Measurements from ENCODE around the gene LEP.

Gene LEP

DNA sequence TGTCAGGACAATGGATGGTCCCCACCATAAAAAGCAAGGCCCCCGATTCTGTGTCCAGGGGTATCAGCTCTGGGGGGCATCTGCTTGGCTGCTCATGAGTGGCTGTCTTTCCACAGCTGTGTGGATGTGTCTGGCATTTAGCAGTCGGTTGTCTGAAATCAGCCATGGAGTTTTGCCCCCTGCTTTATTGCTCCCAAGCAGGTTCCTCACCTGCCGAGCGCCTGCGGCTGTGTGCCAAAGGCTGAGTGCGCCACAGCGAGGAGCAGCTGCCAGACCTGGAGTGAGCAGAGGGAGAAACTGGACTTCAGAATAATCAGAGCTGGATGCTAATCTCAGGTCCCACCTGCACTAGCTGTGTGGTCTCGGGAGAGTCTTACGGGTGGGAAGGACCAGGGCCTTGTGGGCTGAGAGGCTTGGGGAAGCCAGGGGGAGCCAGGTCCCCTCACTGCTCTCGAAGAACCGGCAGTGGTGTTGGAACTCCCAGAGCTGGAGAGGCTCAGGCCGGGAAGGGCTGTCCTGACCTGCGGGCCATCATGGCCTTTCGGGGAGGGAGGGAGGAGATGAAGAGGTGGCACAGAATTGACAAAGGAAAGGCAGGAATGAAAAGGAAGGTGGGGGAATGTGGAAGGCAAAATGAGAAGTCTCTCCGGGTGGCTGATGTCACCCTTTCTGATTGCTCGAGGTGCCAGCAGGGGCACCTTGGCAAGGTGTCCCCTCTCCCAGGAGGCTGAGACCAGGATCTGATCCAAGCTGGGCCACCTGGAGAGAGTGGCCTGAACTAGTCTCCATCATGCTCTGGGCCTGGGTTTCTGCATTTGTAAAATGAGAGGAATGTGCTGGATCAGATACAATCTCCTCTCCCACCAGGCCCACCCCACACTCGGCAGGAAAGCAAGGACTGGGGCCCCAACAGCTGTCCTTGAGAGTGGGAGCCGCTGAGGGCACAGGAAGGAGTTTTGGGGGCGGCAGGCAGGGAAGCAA lies 30.2 kb upstream of the LEP start:
- Histone ChIP-seq H3K27me3 (ENCODE audit: control insufficient read depth in 2 of 2, insufficient read depth in 2 of 2, low read length in 2 of 2) (peaks cover 10 to 21% of the 10 kb centered on the region in 2 donors), H3K27ac (ENCODE audit: low read depth in 2 of 2, low read length in 2 of 2) (no peak overlapping the region), H3K4me3 (ENCODE audit: low read length in 2 of 2) (no peak overlapping the region), H3K36me3 (ENCODE audit: control insufficient read depth in 2 of 2, insufficient read depth in 2 of 2, low read length in 2 of 2) (no peaks in the 10 kb centered on the region), H3K4me1 (ENCODE audit: control insufficient read depth in 2 of 2, insufficient read depth in 2 of 2, low read length in 2 of 2) (no peaks in the 10 kb centered on the region), H3K9ac (ENCODE audit: low read depth in 1 of 2, low read length in 2 of 2) (no peak overlapping the region), H3K9me3 (ENCODE audit: control insufficient read depth in 2 of 2, low read length in 2 of 2) (no peaks in the 10 kb centered on the region)

DNA sequence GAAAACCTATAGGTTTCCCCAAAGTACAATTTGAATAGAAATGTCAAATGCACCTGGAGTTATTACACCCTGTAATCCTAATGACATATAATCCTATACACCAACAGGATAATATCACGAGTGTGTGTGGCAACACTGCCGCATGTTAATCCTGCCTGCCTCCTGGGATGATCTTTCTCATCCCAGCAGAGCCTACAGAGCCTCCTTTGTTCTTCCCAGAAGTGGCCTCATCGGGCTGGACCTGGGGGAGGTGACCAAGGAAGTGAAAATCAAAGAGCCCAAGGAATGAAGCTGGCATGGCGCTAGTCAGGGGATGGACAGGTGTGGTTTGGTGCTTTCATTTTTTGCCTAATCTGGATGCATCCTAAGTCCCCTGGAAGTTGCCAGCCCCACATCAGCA lies 29.5 kb upstream of the LEP start:
- Histone ChIP-seq H3K4me1 (ENCODE audit: control insufficient read depth in 2 of 2, insufficient read depth in 2 of 2, low read length in 2 of 2) (no peaks in the 10 kb centered on the region), H3K27ac (ENCODE audit: low read depth in 2 of 2, low read length in 2 of 2) (no peak overlapping the region), H3K9ac (ENCODE audit: low read depth in 1 of 2, low read length in 2 of 2) (no peak overlapping the region), H3K27me3 (ENCODE audit: control insufficient read depth in 2 of 2, insufficient read depth in 2 of 2, low read length in 2 of 2) (peaks cover 10 to 21% of the 10 kb centered on the region in 2 donors), H3K4me3 (ENCODE audit: low read length in 2 of 2) (no peak overlapping the region), H3K36me3 (ENCODE audit: control insufficient read depth in 2 of 2, insufficient read depth in 2 of 2, low read length in 2 of 2) (no peaks in the 10 kb centered on the region), H3K9me3 (ENCODE audit: control insufficient read depth in 2 of 2, low read length in 2 of 2) (no peaks in the 10 kb centered on the region)

DNA sequence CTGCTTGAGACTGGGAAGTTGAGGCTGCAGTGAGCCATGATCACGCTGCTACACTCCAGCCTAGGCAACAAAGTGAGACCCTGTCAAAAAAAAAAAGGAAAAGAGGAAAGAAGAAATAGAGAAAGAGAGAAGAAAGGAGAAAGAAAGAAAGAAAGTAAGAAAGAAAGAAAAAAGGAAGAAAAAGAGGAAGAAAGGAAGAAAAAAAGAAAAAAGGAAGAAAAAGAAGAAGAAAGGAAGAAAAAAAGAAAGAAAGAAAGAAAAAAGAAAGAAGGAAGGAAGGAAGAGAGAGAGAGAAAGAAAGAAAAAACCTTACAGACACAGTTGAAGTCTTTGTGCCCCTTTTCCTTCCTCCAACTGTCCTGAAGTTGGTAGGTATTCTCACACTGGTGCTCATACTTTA lies 26.6 kb upstream of the LEP start:
- H3K27ac ChIP-seq (ENCODE audit: low read depth in 2 of 2, low read length in 2 of 2): no peak overlapping the region
- H3K9ac ChIP-seq (ENCODE audit: low read depth in 1 of 2, low read length in 2 of 2): no peak overlapping the region
- H3K9me3 ChIP-seq (ENCODE audit: control insufficient read depth in 2 of 2, low read length in 2 of 2): no peaks in the 10 kb centered on the region
- H3K36me3 ChIP-seq (ENCODE audit: control insufficient read depth in 2 of 2, insufficient read depth in 2 of 2, low read length in 2 of 2): no peaks in the 10 kb centered on the region
- peaks cover 10% of the 10 kb centered on the region in 2 donors for H3K27me3 ChIP-seq (ENCODE audit: control insufficient read depth in 2 of 2, insufficient read depth in 2 of 2, low read length in 2 of 2)
- no peak overlapping the region for H3K4me3 ChIP-seq (ENCODE audit: low read length in 2 of 2)
- H3K4me1 ChIP-seq (ENCODE audit: control insufficient read depth in 2 of 2, insufficient read depth in 2 of 2, low read length in 2 of 2): no peaks in the 10 kb centered on the region

DNA sequence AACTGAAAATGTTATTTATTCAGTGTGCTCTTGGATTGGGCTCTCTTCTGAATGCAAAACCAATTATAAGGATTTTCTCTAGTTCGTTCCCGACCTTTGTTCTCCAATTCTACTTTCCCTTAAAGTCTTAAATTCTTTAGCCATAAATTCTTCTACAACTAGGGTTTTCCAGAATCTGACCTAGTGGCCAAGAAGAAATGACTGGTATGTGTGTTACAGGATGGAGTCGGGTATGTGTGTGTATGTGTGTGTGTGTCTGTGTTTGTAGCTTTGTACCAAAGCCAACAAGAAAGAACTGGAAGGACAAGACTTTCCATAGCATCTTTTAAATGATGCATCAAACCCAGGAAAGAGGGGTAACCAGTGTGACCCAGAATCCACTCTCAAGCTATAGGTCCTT lies 25.8 kb upstream of the LEP start:
- Histone ChIP-seq H3K27me3 (ENCODE audit: control insufficient read depth in 2 of 2, insufficient read depth in 2 of 2, low read length in 2 of 2) (peaks cover 10 to 11% of the 10 kb centered on the region in 2 donors), H3K27ac (ENCODE audit: low read depth in 2 of 2, low read length in 2 of 2) (no peak overlapping the region), H3K9ac (ENCODE audit: low read depth in 1 of 2, low read length in 2 of 2) (no peak overlapping the region), H3K36me3 (ENCODE audit: control insufficient read depth in 2 of 2, insufficient read depth in 2 of 2, low read length in 2 of 2) (no peaks in the 10 kb centered on the region), H3K4me1 (ENCODE audit: control insufficient read depth in 2 of 2, insufficient read depth in 2 of 2, low read length in 2 of 2) (no peaks in the 10 kb centered on the region), H3K9me3 (ENCODE audit: control insufficient read depth in 2 of 2, low read length in 2 of 2) (no peaks in the 10 kb centered on the region), H3K4me3 (ENCODE audit: low read length in 2 of 2) (no peak overlapping the region)

DNA sequence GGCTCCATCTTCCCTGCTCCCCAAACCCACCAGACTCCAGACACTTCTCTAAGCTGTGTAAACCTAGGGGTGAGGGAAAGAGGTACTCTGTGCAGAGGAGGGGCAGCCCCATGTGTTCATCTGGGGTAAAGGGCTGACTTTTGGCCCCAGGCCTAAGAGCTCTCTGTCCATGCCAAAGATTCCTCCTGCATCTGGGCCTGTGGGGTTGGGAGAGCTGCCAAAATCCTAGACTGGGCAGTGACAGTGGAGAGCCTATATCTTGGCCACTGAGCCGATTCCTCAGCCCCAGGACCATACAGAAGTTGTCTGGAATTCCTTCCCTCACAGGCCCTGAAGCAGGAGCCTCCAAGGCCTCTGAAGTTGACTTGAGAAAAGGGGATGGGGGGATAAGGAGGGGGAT lies 25.3 kb upstream of the LEP start:
- H3K9ac ChIP-seq (ENCODE audit: low read depth in 1 of 2, low read length in 2 of 2): no peak overlapping the region
- no peaks in the 10 kb centered on the region for H3K36me3 ChIP-seq (ENCODE audit: control insufficient read depth in 2 of 2, insufficient read depth in 2 of 2, low read length in 2 of 2)
- H3K9me3 ChIP-seq (ENCODE audit: control insufficient read depth in 2 of 2, low read length in 2 of 2): no peaks in the 10 kb centered on the region
- no peaks in the 10 kb centered on the region for H3K4me1 ChIP-seq (ENCODE audit: control insufficient read depth in 2 of 2, insufficient read depth in 2 of 2, low read length in 2 of 2)
- H3K27me3 ChIP-seq (ENCODE audit: control insufficient read depth in 2 of 2, insufficient read depth in 2 of 2, low read length in 2 of 2): peaks cover 5 to 9% of the 10 kb centered on the region in 2 donors
- H3K4me3 ChIP-seq (ENCODE audit: low read length in 2 of 2): no peak overlapping the region
- no peak overlapping the region for H3K27ac ChIP-seq (ENCODE audit: low read depth in 2 of 2, low read length in 2 of 2)

DNA sequence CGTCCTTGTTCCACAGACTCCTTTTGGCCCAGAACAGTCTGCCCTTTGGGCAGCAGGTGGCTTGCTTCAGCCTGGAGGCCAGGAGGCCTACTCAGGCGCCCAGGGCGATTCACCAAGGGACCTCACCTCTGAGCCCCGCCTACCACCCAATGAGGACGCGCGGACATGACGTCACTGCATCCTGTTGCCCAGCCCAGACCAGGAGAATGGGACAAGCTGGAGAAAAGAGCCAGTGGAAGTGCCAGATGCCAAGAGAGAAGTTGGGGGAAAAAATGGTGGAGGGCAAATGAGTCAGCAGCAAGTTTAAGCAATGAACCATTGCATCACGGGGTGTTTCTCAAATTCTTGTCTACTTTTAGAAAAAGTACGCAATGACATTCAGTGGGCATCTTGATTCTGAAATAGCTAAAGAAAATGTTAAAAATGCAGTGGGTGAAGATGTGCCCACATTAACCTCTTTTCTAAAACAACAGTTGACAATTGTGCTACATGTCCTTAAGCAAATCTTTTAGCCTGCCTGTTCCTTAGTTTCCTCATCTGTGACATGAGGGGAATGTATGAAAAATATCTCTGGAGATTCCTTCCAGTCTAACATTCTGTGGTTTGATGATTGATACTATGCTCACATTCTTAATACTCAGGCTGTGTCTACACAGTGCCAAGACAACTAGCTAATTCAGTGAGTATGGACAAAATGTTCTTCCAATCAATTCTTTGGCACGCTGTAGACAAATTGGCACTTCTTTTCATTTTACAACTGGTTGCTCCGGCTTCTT lies 23.9 kb upstream of the LEP start:
- Histone ChIP-seq H3K4me3 (ENCODE audit: low read length in 2 of 2) (no peak overlapping the region), H3K27ac (ENCODE audit: low read depth in 2 of 2, low read length in 2 of 2) (no peak overlapping the region), H3K27me3 (ENCODE audit: control insufficient read depth in 2 of 2, insufficient read depth in 2 of 2, low read length in 2 of 2) (peaks cover 4 to 5% of the 10 kb centered on the region in 2 donors), H3K9me3 (ENCODE audit: control insufficient read depth in 2 of 2, low read length in 2 of 2) (no peaks in the 10 kb centered on the region), H3K36me3 (ENCODE audit: control insufficient read depth in 2 of 2, insufficient read depth in 2 of 2, low read length in 2 of 2) (no peaks in the 10 kb centered on the region), H3K9ac (ENCODE audit: low read depth in 1 of 2, low read length in 2 of 2) (no peak overlapping the region), H3K4me1 (ENCODE audit: control insufficient read depth in 2 of 2, insufficient read depth in 2 of 2, low read length in 2 of 2) (no peaks in the 10 kb centered on the region)

DNA sequence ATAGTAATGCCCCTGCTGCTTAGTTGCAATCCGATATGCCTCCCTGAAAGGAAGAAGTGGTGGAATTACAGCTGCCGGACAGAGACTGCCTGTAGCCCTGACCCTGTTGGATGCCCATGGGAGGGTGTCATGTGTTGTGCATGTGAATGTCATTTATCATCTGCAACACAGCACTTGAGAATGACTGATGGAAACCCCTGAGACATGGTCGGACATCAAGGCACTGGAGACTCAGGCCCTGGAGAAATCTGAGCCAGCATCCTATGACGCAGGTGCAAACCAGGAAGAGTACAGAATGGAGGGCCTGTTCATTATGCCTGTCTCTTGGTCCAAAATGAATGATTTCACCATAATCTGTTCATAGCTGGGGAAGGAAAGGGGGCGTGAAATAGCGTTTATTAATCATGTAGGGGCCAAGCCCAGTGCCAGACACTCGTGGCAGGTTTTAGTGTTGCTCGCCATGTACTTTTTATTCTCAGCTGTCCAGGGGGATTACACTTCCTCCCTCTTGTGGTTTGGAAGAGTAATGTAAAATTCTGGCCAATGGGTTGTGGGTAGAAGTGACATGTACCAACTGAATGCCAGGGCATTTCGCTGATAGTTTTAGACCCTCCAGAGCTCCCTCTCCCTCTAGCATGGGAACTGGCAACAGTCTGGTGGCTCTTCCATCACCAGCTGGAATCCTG lies 23.0 kb upstream of the LEP start:
- Histone ChIP-seq H3K9me3 (ENCODE audit: control insufficient read depth in 2 of 2, low read length in 2 of 2) (no peaks in the 10 kb centered on the region), H3K27me3 (ENCODE audit: control insufficient read depth in 2 of 2, insufficient read depth in 2 of 2, low read length in 2 of 2) (peaks cover 5 to 6% of the 10 kb centered on the region in 2 donors), H3K4me3 (ENCODE audit: low read length in 2 of 2) (no peak overlapping the region), H3K27ac (ENCODE audit: low read depth in 2 of 2, low read length in 2 of 2) (no peak overlapping the region), H3K36me3 (ENCODE audit: control insufficient read depth in 2 of 2, insufficient read depth in 2 of 2, low read length in 2 of 2) (no peaks in the 10 kb centered on the region), H3K9ac (ENCODE audit: low read depth in 1 of 2, low read length in 2 of 2) (no peak overlapping the region), H3K4me1 (ENCODE audit: control insufficient read depth in 2 of 2, insufficient read depth in 2 of 2, low read length in 2 of 2) (no peaks in the 10 kb centered on the region)

DNA sequence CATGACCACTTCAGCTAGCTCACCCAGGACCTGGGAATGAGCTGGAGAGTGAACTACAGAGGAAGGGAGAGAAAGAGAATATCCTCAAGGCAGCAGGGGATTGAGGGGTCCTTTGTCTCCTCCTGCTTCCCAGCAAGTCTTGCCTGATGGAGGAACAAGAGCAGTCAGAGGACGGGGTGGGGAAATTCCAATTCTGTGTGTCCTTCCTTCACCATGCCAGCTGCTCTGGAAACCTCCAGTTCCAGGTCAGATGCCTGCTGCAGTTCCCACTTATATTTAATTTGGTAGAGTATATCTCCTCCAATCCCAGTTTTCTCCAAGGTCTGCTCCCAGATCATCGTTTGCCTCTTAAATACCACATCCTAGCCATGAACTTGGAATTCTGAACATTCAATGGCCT lies 21.4 kb upstream of the LEP start:
- no peak overlapping the region for H3K9ac ChIP-seq (ENCODE audit: low read depth in 1 of 2, low read length in 2 of 2)
- H3K27ac ChIP-seq (ENCODE audit: low read depth in 2 of 2, low read length in 2 of 2): no peak overlapping the region
- peaks cover 5 to 6% of the 10 kb centered on the region in 2 donors for H3K27me3 ChIP-seq (ENCODE audit: control insufficient read depth in 2 of 2, insufficient read depth in 2 of 2, low read length in 2 of 2)
- H3K9me3 ChIP-seq (ENCODE audit: control insufficient read depth in 2 of 2, low read length in 2 of 2): no peaks in the 10 kb centered on the region
- H3K4me3 ChIP-seq (ENCODE audit: low read length in 2 of 2): no peak overlapping the region
- no peaks in the 10 kb centered on the region for H3K4me1 ChIP-seq (ENCODE audit: control insufficient read depth in 2 of 2, insufficient read depth in 2 of 2, low read length in 2 of 2)
- no peaks in the 10 kb centered on the region for H3K36me3 ChIP-seq (ENCODE audit: control insufficient read depth in 2 of 2, insufficient read depth in 2 of 2, low read length in 2 of 2)

DNA sequence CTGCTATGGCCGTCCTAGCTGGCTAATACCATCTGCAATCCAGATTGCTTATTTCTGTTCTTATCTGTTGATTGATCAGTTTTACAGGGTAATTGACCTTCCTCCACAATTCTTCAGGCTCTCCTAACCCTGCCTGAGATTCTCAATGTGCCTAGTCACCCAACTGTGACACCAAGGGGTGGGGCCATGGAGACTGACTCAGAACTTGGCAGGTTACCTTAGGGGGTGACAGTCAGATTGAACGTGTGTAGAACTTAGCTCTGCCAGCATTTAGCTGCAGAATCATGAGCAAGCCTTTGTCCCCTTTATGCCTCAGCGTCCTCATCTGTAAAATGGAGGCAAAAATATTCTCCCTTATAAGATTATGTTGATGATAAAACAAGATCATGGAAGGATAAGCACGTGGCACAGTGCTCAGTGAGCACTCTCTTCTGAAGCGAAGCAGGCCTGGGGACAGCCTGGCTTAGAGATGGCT lies 19.1 kb upstream of the LEP start:
- Histone ChIP-seq H3K9me3 (ENCODE audit: control insufficient read depth in 2 of 2, low read length in 2 of 2) (no peaks in the 10 kb centered on the region), H3K4me1 (ENCODE audit: control insufficient read depth in 2 of 2, insufficient read depth in 2 of 2, low read length in 2 of 2) (no peaks in the 10 kb centered on the region), H3K27me3 (ENCODE audit: control insufficient read depth in 2 of 2, insufficient read depth in 2 of 2, low read length in 2 of 2) (peaks cover 5 to 9% of the 10 kb centered on the region in 2 donors), H3K4me3 (ENCODE audit: low read length in 2 of 2) (no peak overlapping the region), H3K27ac (ENCODE audit: low read depth in 2 of 2, low read length in 2 of 2) (no peak overlapping the region), H3K36me3 (ENCODE audit: control insufficient read depth in 2 of 2, insufficient read depth in 2 of 2, low read length in 2 of 2) (no peaks in the 10 kb centered on the region), H3K9ac (ENCODE audit: low read depth in 1 of 2, low read length in 2 of 2) (no peak overlapping the region)

Measured in mucosa of rectum (tissue), 2 donors.